Hepatocyte (in vitro differentiated cells): Measurements from ENCODE around the gene ARMC5. TPM values are rescaled to one million over a fixed set of nuclear protein-coding genes. Genes with fewer than 3 reads are reported as not detected.
A peak's percentile ranks its signal among the peaks of the same experiment; 100 is the strongest.

Source experiments
- DNase-seq: peaks from one replicate; pipeline ENCODE4 v3.0.0-alpha.2; 2016; ENCODE audit warnings: low spot score
- H2AFZ ChIP-seq: fragments of 200-600 bp; sonication (generic); 2 replicates; pipeline ENCODE4 v1.6.0; 2016; ENCODE audit warnings: antibody characterized with exemption, mild to moderate bottlenecking
- H3K27ac ChIP-seq: fragments of 200-600 bp; sonication (generic); 2 replicates; pipeline ENCODE4 v1.5.1; 2016; ENCODE audit warnings: mild to moderate bottlenecking
- H3K27me3 ChIP-seq: fragments of 200-600 bp; sonication (generic); 2 replicates; pipeline ENCODE4 v1.6.1; 2016
- H3K36me3 ChIP-seq: fragments of 200-600 bp; sonication (generic); replicated peaks from 2 replicates; pipeline ENCODE4 v1.5.1; 2016; ENCODE audit warnings: low read depth; ENCODE audit not compliant: insufficient read depth
- H3K4me1 ChIP-seq: fragments of 200-600 bp; sonication (generic); 2 replicates; pipeline ENCODE4 v1.5.1; 2016; ENCODE audit warnings: mild to moderate bottlenecking, moderate library complexity; ENCODE audit not compliant: insufficient read depth
- H3K4me2 ChIP-seq: fragments of 200-600 bp; sonication (generic); 2 replicates; pipeline ENCODE4 v1.6.0; 2016
- H3K4me3 ChIP-seq: fragments of 200-600 bp; sonication (generic); 2 replicates; pipeline ENCODE4 v1.5.1; 2016; ENCODE audit warnings: mild to moderate bottlenecking
- H3K79me2 ChIP-seq: fragments of 200-600 bp; sonication (generic); 2 replicates; pipeline ENCODE4 v1.6.0; 2017; ENCODE audit warnings: mild to moderate bottlenecking
- H3K9me2 ChIP-seq: fragments of 200-600 bp; sonication (generic); replicated peaks from 2 replicates; pipeline ENCODE4 v1.6.0; 2017; ENCODE audit warnings: mild to moderate bottlenecking; ENCODE audit not compliant: insufficient read depth
- H3K9me3 ChIP-seq: fragments of 200-600 bp; sonication (generic); 2 replicates; pipeline ENCODE4 v1.5.1; 2016; ENCODE audit warnings: low read depth, mild to moderate bottlenecking
- H4K20me1 ChIP-seq: fragments of 200-600 bp; sonication (generic); 2 replicates; pipeline ENCODE4 v1.6.0; 2016; ENCODE audit warnings: mild to moderate bottlenecking; ENCODE audit not compliant: insufficient read depth, poor library complexity, severe bottlenecking
- CTCF ChIP-seq: fragments of 200-600 bp; sonication (generic); IDR thresholded peaks from 2 replicates; pipeline ENCODE4 v1.5.1; 2016; ENCODE audit warnings: antibody characterized with exemption, mild to moderate bottlenecking; ENCODE audit not compliant: poor library complexity
- EZH2 ChIP-seq: fragments of 200-600 bp; sonication (generic); IDR thresholded peaks from 2 replicates; pipeline ENCODE4 v1.6.1; 2016; ENCODE audit warnings: antibody characterized with exemption, mild to moderate bottlenecking, borderline replicate concordance
- EZH2phosphoT487 ChIP-seq: fragments of 200-600 bp; sonication (generic); IDR thresholded peaks from one replicate; pipeline ENCODE4 v1.6.1; 2018; ENCODE audit warnings: antibody characterized with exemption, mild to moderate bottlenecking, low read depth, moderate library complexity; ENCODE audit not compliant: unreplicated experiment, severe bottlenecking
- WGBS: methylation state at CpG from one replicate; pipeline ENCODE4 v1.1.6; 2016; ENCODE audit warnings: low lambda C conversion rate; ENCODE audit errors: missing lambda C conversion rate; 5-methylcytosine and 5-hydroxymethylcytosine counted together
- polyA plus RNA-seq: library from polyadenylated mRNA; unstranded; fragments of >200 nt; fragmentation: Nextera tagmentation; extraction: Ambion mirVana; gene quantifications from 2 replicates; pipeline ENCODE4 v1.2.1, GENCODE V29; 2016
- total RNA-seq: library from RNA; depleted of rRNA; stranded (reverse); fragments of >200 nt; gene quantifications from 2 replicates; pipeline ENCODE4 v1.2.3, GENCODE V29; 2014

The ARMC5 gene
- total and polyA plus RNA-seq, 2 experiments from 2014 or later, result 12.2 to 19.4 TPM

GRCh38 chr16:31429314-31429713, 30.0 kb upstream of the ARMC5 start:
- no peak overlapping the region for H2AFZ ChIP-seq
- 73% methylated on average over 1 of the region's 1 CpG for WGBS
- TF ChIP-seq EZH2, result no peak
- no peak for TF ChIP-seq CTCF
- TF ChIP-seq EZH2phosphoT487, result no peak
- H3K4me3 ChIP-seq, result no peak overlapping the region
- no peaks in the 10 kb centered on the region for H3K9me2 ChIP-seq
- no peaks in the 10 kb centered on the region for H4K20me1 ChIP-seq
- no peaks in the 10 kb centered on the region for H3K9me3 ChIP-seq
- no peaks in the 10 kb centered on the region for H3K36me3 ChIP-seq
- H3K4me2 ChIP-seq, result peak overlapping the region; percentile 49
- peak overlapping the region; percentile 12 for H3K27ac ChIP-seq
- no peak for DNase-seq
- no peaks in the 10 kb centered on the region for H3K27me3 ChIP-seq
- H3K4me1 ChIP-seq, result peaks cover 15% of the 10 kb centered on the region
- H3K79me2 ChIP-seq, result no peaks in the 10 kb centered on the region

GRCh38 chr16:31429796-31430195, 29.5 kb upstream of the ARMC5 start:
- peaks cover 15% of the 10 kb centered on the region for H3K4me1 ChIP-seq
- H3K9me3 ChIP-seq, result no peaks in the 10 kb centered on the region
- no peaks in the 10 kb centered on the region for H4K20me1 ChIP-seq
- no peak for DNase-seq
- H3K9me2 ChIP-seq, result no peaks in the 10 kb centered on the region
- peak overlapping the region; percentile 49 for H3K4me2 ChIP-seq
- 74% methylated on average over 3 of the region's 3 CpGs for WGBS
- peak overlapping the region; percentile 60 for H3K27ac ChIP-seq
- H3K79me2 ChIP-seq, result no peaks in the 10 kb centered on the region
- H2AFZ ChIP-seq, result no peak overlapping the region
- no peaks in the 10 kb centered on the region for H3K36me3 ChIP-seq
- H3K4me3 ChIP-seq, result no peak overlapping the region
- TF ChIP-seq CTCF (no peak), EZH2 (no peak)
- H3K27me3 ChIP-seq, result no peaks in the 10 kb centered on the region

GRCh38 chr16:31430380-31431052, 28.8 kb upstream of the ARMC5 start:
- no peaks in the 10 kb centered on the region for H3K9me2 ChIP-seq
- H3K4me2 ChIP-seq, result no peak overlapping the region
- WGBS, result 65% methylated on average over 5 of the region's 5 CpGs

More at GRCh38 chr16:31430380-31431052, 28.8 kb upstream of the ARMC5 start:
- Histone ChIP-seq H3K4me3 (no peak overlapping the region), H3K4me1 (peaks cover 15% of the 10 kb centered on the region), H2AFZ (no peak overlapping the region), H3K79me2 (no peaks in the 10 kb centered on the region), H3K36me3 (no peaks in the 10 kb centered on the region), H3K9me3 (no peaks in the 10 kb centered on the region), H4K20me1 (no peaks in the 10 kb centered on the region), H3K27me3 (no peaks in the 10 kb centered on the region), H3K27ac (peak overlapping the region; percentile 60)
- TF ChIP-seq EZH2phosphoT487 (no peak), CTCF (no peak), EZH2 (no peak)
- DNase-seq, result no peak
